ENCODE results near the gene FOSL2. TPM values are rescaled to one million over a fixed set of nuclear protein-coding genes. Genes with fewer than 3 reads are reported as not detected.

FOSL2 gene
- total RNA-seq, 2 donors from 2014 or later = 66.6 to 140 TPM

- intact Hi-C loops (cut with DNase I) = loop anchor here (2.0 to 10.0 kb wide), 4 partner anchors 55 to 685 kb away; partner anchors contain the start of genes BABAM2 (in 1 of the 2) and RBKS (in 1 of the 2)
- ATAC-seq (peak; percentile 10 to 24), DNase-seq (peak; percentile 95)
Measured at GRCh38 chr2:28390241-28390745, 2.4 kb upstream of the FOSL2 start.

DNA sequence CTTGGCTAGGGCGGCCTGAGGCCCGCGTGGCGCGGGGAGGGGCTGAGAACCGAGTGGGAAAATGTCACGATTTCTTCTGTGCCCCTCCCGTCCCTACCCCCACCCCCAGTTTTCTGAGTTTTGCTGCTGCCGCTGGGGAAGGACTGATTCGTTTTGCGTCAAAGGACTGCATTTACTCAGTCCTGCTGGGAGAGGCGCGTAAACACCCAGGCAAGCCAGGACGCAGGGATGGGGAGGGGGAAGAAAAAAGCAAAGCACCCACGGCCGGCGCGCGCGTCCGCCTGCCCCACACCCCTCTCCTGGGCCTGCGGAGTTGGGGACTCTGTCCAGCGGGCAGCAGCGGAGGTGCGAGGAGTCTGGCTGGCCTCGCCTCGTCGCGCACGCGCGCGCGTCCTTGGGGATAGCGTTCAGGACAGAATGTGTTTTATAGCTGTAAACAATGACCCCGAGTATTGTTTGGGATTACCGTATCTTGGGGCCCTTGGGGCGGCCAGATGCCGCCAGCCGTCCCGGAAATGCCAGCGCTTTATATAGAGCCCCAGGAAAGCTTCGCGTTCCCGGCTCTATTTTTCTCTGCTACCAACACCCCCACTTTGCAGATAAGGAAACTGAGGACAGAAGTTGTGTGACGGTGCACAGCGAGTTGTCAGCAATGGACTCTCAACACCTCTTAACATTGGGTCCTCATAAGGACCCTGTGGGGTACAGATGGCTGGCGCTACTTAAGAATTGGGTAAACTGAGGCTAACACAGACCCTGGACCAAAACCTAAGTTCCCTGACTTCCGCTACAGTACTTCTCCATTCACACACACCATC lies 1.7 kb upstream of the FOSL2 start:
- intact Hi-C loops (cut with DNase I) = loop anchor here (2.0 to 10.0 kb wide), 4 partner anchors 56 to 686 kb away; partner anchors contain the start of genes BABAM2 (in 1 of the 2) and RBKS (in 1 of the 2)
- ATAC-seq (peak; percentile 14 to 23), DNase-seq (peak; percentile 92)

DNA sequence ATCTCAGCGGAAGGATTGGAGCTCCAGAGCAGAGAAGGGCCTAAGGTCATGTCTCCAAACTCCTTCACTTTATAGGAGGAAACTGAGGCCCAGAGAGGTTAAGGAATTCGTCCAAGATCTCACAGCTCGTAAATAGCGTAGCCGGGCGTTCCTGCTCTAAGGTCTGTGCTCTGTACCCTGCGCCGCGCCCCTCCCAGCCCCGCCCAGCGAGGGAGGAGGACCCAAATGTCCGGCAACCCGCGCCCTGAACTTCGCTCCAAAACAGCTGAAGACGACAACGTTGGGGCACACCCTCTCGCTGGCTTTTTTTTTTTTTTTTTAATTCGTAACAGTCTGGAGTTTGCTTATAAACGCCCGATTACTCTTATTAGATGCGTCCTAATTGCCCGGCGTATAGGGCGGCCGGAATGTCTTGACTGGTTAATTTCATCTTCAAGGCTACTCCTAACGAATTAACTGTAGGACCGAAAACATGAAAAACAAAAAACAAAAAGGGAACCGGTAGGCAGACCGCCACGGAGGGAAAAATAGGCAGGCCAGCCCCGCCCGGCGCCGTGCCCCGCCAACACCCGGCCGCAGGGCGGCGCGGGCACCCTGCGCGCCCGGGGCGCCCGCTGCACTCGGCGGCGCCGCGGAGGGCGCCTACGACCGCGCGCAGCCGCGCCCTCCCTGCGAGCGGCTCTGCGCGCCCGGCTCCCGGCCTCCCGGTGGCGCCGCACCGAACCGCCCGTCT lies 928 bp upstream of the FOSL2 start:
- DNase-seq (peak; percentile 97), ATAC-seq (peak; percentile 18 to 53)
- intact Hi-C loops (cut with DNase I) = loop anchor here (2.0 to 10.0 kb wide), 4 partner anchors 57 to 687 kb away; partner anchors contain the start of genes BABAM2 (in 1 of the 2) and RBKS (in 1 of the 2)

GRCh38 chr2:28393114-28393836 lies 617 bp downstream of the FOSL2 start:
- ATAC-seq (peak; percentile 17 to 19), DNase-seq (peak; percentile 77)
- intact Hi-C loops (cut with DNase I) = loop anchor here (5.0 to 10.0 kb wide), 3 partner anchors 228 to 688 kb away; partner anchors contain the start of genes BABAM2 (in 1 of the 2) and RBKS (in 1 of the 2)

DNA sequence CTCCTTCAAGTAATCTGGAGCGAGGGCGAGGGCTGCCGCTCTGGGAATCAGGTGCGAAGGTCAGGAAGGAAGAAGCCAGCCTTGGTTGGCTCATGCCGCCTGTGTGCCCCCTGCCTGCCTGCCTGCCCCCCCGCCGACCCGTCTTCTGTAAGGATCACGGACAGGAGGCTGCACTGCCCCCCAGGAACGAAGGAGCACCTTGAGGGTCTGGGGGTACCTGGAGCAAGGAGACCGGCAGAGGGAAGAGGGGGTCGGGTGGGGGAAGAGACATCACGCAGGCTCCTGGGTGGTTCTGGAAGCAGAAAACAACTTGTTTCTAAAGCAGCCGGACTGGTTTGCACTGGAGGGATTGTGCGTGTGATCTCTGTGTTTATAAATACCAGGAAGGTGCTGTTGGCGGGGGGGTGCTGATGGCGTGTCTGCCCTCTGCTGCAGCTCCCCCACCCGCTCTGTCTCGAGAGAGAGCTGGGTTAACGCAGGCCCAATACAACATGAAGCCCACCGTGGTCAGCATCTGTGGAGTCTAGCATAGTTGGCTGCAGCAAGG lies 1.7 kb downstream of the FOSL2 start:
- intact Hi-C loops (cut with DNase I) = loop anchor here (5.0 to 10.0 kb wide), 3 partner anchors 230 to 690 kb away; partner anchors contain the start of genes BABAM2 (in 1 of the 2) and RBKS (in 1 of the 2)
- DNase-seq (peak; percentile 54), ATAC-seq (no peak)

- no peak for DNase-seq
- intact Hi-C loops (cut with DNase I) = loop anchor here (5.0 to 10.0 kb wide), 3 partner anchors 230 to 690 kb away; partner anchors contain the start of genes BABAM2 (in 1 of the 2) and RBKS (in 1 of the 2)
- no peak for ATAC-seq
Measured at GRCh38 chr2:28394997-28395333, 2.3 kb downstream of the FOSL2 start.

- ATAC-seq (peak in 1 of 2 donors; percentile 0), DNase-seq (peak; percentile 62)
- intact Hi-C loops (cut with DNase I) = loop anchor here (10.0 kb wide), 2 partner anchors 231 to 691 kb away; no protein-coding TSS in a partner anchor
Measured at GRCh38 chr2:28395334-28396061, 2.8 kb downstream of the FOSL2 start.

DNA sequence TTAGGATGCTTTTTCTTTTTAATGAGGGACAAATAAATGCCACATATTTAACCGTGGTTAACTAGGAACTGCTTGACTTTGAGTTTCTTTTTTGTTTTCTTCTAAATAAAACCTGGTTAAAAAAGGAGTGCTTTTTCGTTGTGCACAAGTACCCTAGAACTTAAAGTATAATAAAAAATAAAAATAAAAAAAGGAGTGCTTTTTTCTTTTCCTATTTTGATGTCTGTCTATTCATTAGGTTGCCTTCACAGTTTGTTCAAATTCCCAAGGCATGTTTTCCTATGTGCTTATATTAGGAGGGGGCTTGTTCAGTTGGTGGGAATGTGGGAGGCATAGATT lies 4.4 kb downstream of the FOSL2 start:
- intact Hi-C loops (cut with DNase I) = loop anchor here (10.0 kb wide), 2 partner anchors 232 to 692 kb away; no protein-coding TSS in a partner anchor
- ATAC-seq (no peak), DNase-seq (no peak)

DNA sequence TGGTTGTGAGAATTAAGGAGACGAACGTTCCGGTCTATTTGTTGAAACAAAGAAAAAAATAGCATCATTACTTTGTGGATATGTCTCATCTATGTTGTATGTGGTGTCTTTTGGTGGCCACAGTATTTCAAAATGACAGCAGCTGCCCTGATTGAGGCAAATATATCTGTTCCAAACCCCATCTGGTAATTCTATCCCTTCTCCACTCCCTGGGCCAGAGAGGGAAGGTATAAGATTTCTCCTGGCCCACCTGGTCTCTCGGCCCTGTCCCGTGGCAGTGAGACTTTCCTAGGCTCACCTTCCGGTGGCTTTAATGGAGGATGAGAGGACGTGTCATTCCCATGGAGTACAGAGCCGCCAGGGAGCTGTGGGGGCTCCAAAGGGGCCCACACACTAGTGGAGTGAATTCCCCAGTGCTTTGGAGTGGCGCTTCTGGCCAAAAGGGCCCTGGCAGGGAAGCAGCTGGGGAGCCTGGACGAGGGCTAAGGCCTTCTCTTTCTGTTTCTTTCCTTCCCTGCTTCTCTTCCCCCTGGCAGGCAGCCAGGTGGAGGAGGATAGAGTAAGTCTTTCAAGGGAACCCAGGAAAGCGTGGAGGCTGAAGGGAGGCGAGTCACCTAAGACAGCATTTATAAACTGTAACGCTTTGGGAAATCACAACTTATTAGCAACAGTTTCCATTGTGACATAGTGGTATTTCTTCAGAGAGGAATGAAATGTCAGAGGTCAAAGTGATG lies 5.6 kb downstream of the FOSL2 start:
- intact Hi-C loops (cut with DNase I) = loop anchor here (10.0 kb wide), 2 partner anchors 233 to 693 kb away; no protein-coding TSS in a partner anchor
- DNase-seq (peak; percentile 69), ATAC-seq (no peak)

- DNase-seq = no peak
- no peak for ATAC-seq
- intact Hi-C loops (cut with DNase I) = loop anchor here (10.0 kb wide), 2 partner anchors 234 to 694 kb away; no protein-coding TSS in a partner anchor
Measured at GRCh38 chr2:28399289-28399688, 6.6 kb downstream of the FOSL2 start.

GRCh38 chr2:28399956-28400355 lies 7.3 kb downstream of the FOSL2 start:
- intact Hi-C loops (cut with DNase I) = loop anchor here (10.0 kb wide), 2 partner anchors 235 to 695 kb away; no protein-coding TSS in a partner anchor
- ATAC-seq (peak in 1 of 2 donors; percentile 7), DNase-seq (no peak)

- DNase-seq = no peak
- ATAC-seq = no peak
- intact Hi-C loops (cut with DNase I) = no loop called here
Measured at GRCh38 chr2:28400419-28400818, 7.8 kb downstream of the FOSL2 start.

DNA sequence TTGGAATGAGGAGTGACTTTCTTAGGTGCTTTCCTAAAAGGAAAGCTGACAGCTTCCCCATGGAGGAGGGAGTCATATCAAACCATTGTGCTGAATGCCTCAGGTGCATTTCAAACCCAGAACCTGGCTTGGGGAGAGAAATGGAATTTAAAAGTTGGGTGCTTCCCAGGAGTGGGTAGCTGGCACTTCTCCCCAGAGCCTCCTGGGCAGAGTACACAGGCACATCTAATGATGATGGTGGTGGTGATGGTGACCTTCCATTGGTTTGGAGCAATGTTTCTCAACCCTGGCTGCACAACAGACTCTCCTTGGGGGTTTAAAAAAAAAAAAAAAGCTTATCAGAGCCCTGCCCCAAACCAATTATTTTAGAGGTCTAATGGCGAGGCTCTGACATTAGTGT lies 8.3 kb downstream of the FOSL2 start:
- ATAC-seq (no peak), DNase-seq (no peak)
- intact Hi-C loops (cut with DNase I) = no loop called here

- peak in 1 of 2 donors; percentile 3 for ATAC-seq
- no peak for DNase-seq
- intact Hi-C loops (cut with DNase I) = no loop called here
Measured at GRCh38 chr2:28401411-28401810, 8.8 kb downstream of the FOSL2 start.

- no peak for DNase-seq
- ATAC-seq = no peak
- intact Hi-C loops (cut with DNase I) = no loop called here
Measured at GRCh38 chr2:28401948-28402550, 9.4 kb downstream of the FOSL2 start.

DNA sequence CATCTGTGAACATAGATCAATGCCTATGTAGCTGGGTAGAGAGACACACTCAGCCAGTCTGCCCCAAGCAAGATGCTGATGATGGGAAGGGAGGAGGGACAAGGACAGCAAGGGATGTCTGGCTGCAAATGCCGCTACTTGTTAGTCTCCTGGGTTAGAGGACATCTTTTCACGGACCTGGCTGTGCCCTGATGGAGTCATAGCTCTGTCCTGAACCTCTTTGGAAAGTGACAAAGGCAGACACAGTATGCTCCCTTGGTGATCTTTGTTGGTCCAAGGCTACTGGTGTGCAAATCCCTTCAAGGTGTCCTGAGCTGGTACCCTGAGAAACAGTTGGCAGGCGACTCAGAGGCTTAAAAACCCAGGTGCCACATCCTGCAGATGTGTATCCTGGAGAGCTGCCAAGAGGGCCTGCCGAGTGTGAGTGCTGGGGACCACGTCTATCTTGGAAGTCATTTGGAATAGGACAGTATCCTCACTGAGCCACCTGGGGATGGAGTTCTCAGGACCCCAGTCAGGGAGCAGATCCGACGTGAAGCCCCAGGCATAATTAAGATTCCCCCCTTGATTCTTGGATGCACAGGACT lies 10.8 kb downstream of the FOSL2 start:
- ATAC-seq = no peak
- intact Hi-C loops (cut with DNase I) = no loop called here
- DNase-seq = no peak
